GM12872 (cell line): ENCODE measurements around the gene OPCML.

Source experiments
- TF ChIP-seq, protein P1 (sequence below): IDR thresholded peaks from 3 replicates; pipeline ENCODE4 v1.5.1; 2011; ENCODE audit warnings: low read depth, mild to moderate bottlenecking, low read length, moderate library complexity; ENCODE audit not compliant: insufficient read depth

The OPCML gene

DNA sequence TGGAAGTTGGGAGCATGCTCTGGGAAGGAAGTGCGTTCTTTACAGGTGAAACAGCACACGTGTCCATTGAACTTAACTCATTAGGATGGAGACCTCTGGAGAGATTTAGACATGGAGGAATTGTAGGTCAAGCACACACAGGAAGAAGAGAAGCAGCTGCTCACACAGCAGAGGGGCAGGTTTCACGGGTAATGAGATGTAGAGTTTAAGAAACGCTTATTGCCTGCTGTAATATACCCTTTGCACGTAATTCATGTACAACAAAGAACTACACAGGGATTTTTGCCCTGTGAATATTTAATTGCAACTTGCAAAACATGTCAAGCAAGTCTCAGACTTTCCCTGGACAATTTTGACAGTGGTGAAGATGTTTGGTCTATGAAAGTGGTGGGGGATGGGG lies 508.0 kb downstream of the OPCML start:
- TF ChIP-seq, protein P1, sequence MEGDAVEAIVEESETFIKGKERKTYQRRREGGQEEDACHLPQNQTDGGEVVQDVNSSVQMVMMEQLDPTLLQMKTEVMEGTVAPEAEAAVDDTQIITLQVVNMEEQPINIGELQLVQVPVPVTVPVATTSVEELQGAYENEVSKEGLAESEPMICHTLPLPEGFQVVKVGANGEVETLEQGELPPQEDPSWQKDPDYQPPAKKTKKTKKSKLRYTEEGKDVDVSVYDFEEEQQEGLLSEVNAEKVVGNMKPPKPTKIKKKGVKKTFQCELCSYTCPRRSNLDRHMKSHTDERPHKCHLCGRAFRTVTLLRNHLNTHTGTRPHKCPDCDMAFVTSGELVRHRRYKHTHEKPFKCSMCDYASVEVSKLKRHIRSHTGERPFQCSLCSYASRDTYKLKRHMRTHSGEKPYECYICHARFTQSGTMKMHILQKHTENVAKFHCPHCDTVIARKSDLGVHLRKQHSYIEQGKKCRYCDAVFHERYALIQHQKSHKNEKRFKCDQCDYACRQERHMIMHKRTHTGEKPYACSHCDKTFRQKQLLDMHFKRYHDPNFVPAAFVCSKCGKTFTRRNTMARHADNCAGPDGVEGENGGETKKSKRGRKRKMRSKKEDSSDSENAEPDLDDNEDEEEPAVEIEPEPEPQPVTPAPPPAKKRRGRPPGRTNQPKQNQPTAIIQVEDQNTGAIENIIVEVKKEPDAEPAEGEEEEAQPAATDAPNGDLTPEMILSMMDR, result no peak

DNA sequence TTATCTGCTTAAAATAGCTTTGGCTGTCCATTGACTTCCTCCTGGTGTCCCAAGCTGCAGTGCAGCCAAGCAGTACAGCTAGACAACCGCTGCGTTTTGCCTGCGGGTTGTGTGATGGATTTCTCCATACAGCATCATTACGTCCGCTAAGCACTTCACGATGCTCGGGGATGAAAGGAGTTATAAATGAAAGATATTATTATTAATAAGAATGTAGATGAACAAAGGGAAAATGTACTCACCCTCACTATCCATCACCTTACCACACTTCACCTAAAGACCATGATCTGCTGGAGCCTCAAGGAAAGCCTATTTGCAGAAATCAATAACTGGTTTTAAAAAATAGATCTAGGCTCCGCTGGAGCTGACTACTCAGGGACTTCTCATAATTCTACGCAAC lies 509.1 kb downstream of the OPCML start:
- TF ChIP-seq, protein P1, result no peak

DNA sequence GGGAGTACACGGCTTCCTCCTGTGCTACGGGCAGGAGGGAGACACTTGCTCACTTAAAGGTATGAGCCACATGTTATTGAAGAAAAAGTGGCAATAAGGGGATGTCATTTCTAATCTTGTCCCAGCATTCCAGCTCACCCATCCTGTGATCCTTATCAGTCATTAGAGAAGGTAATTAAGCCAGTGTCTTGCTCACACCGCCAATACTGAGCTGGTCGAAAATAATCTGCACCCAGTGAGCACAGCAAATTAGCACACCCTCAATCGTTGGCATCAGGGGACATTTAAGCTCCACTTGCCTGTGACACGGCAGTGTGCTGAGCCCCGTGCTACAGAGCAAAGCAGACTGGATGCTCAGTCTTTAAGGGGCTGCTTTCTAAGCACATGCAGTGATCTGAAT lies 510.7 kb downstream of the OPCML start:
- TF ChIP-seq, protein P1, result no peak

DNA sequence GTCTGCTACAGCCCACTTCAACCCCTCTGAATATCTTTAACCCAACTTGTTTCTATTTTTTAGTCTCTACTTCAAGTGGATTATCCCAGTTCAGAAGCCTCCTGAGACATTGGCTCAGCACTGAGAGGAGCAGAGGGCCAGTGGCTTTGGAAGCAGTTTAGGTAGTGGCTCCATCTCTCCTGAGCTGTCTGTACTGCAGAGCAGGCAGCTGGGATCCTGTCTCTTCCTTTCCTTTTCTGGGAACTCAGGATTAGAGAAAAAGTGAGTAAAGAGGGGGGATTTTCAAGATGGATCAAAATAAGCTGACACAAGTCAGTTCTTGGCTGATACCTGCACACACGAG lies 512.0 kb downstream of the OPCML start:
- TF ChIP-seq, protein P1, result no peak

DNA sequence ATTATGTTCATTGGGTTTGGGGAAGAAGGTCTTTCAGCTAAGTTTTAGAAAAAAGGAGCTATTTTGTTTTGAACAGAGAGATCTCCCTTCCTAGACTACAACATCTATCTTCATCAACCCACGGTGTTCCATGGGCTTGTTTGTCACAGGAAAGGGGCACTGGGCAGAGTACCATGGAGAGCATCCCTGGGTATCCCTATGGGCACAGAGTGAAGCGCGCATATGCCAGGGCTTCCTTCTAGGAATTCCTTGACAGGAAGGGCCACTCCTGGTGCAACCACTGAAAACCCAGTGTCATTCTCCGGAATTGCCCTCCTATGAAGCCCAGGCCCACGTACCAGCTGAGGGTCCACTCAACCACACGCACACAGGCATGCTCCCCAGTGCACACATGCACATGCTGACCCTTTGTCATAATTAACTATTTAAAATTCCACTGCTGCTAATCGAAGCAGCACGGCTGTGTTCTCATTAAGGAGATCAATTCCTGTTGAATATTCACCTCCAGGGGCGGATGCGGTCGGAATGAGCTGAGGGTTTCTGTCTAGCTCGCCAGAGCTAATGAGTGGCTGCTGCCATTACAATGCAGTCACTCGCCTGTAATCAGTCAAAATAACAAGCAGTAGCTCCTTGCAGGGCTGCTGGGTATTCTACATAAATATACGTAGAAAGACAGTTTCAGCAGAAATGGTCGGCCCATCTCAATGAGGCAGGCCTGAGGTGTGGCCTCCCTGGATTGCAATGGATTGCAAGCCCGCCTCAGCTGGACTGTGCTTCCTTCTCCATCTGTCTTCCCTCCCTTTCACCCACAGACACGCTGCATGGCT lies 512.5 kb downstream of the OPCML start:
- TF ChIP-seq, protein P1, result no peak

DNA sequence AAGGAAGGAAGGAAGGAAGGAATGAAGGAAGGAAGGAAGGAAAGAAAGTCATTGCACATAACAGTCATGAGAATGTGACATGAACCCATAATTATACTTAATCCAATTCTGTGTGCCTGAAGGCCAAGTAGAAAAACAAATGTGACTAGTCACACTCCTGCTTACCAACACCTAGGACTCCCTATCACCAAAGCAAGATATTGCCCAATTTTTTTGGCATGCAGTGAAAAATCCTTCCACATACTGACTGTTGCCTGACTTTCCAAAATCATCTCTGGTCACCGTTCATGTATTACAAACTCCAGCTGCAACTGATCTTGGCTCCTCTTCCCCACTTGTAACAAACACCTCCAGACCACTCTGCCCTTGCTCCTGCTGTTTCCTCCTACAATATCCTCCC lies 516.8 kb downstream of the OPCML start:
- TF ChIP-seq, protein P1, result no peak

DNA sequence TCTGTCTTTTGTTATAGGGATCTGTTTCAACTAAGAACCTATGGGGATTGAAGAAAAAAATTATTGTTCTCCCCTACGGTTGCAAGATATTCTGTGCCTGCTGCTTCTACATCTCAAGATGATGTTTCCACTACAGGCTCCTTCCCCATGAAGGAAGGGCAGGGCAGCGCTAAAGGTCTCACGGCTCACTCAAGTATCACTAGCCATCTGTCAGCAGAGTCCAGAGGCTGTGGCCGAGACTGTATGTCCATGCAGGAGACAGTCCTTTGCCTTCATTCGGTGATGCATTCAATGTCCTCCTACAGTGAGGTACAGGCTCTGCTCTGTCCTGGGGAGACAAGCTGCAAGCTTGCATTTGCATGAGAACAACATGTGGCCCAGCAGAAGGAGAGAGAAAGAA lies 518.0 kb downstream of the OPCML start:
- TF ChIP-seq, protein P1, result no peak
